HG03135 (cell line): ENCODE data around the gene GPR25.

Source experiments
- ATAC-seq: cut with Tn5 transposase; IDR thresholded peaks from one replicate; pipeline ENCODE4 v1.9.1; 2021; ENCODE audit warnings: mild to moderate bottlenecking, moderate library complexity; ENCODE audit not compliant: unreplicated experiment

Gene GPR25

GRCh38 chr1:200894712-200895442, 22.1 kb downstream of the GPR25 start, which contains the start of gene INAVA:
Gene INAVA, plus strand, starts transcription at chr1:200894900. Its CDS starts 3,501 bp downstream, at chr1:200898401.
- no peak for ATAC-seq

GRCh38 chr1:200895443-200895789, 22.6 kb downstream of the GPR25 start:
- ATAC-seq = no peak

- peak; percentile 50 for ATAC-seq
These were observed 23.2 kb downstream of the GPR25 start for GRCh38 chr1:200895801-200896530.

GRCh38 chr1:200896531-200897196, 23.9 kb downstream of the GPR25 start:
- no peak for ATAC-seq

GRCh38 chr1:200897259-200897658, 24.5 kb downstream of the GPR25 start:
- ATAC-seq = no peak

GRCh38 chr1:200899015-200899386, 26.2 kb downstream of the GPR25 start:
- no peak for ATAC-seq

- no peak for ATAC-seq
These were observed 26.7 kb downstream of the GPR25 start for GRCh38 chr1:200899451-200899915.

GRCh38 chr1:200899954-200900867, 27.4 kb downstream of the GPR25 start:
- no peak for ATAC-seq

GRCh38 chr1:200900877-200901276, 28.1 kb downstream of the GPR25 start:
- ATAC-seq = no peak

- ATAC-seq = no peak
These were observed 28.6 kb downstream of the GPR25 start for GRCh38 chr1:200901350-200901749.

- no peak for ATAC-seq
These were observed 29.1 kb downstream of the GPR25 start for GRCh38 chr1:200901796-200902444.

- no peak for ATAC-seq
These were observed 31.0 kb downstream of the GPR25 start for GRCh38 chr1:200903793-200904192.

GRCh38 chr1:200904772-200905171, 32.0 kb downstream of the GPR25 start:
- no peak for ATAC-seq

- ATAC-seq = peak; percentile 39
These were observed 32.8 kb downstream of the GPR25 start for GRCh38 chr1:200905411-200906052.

GRCh38 chr1:200906491-200906890, 33.7 kb downstream of the GPR25 start:
- no peak for ATAC-seq

GRCh38 chr1:200907611-200908097, 34.9 kb downstream of the GPR25 start:
- peak; percentile 60 for ATAC-seq

GRCh38 chr1:200908191-200908868, 35.5 kb downstream of the GPR25 start:
- no peak for ATAC-seq

GRCh38 chr1:200909071-200909470, 36.3 kb downstream of the GPR25 start:
- ATAC-seq = no peak

GRCh38 chr1:200909757-200910239, 37.0 kb downstream of the GPR25 start:
- peak; percentile 56 for ATAC-seq
